ENCODE measurements around the gene ADTRP.

ADTRP gene

GRCh38 chr6:11730641-11731040 is 48.0 kb downstream of the ADTRP start:
- no peak overlapping the region for H3K4me3 ChIP-seq (ENCODE audit: low read depth, low read length)
- no peak for TF ChIP-seq CTCF (IDR thresholded peaks at IDR 0.05; ENCODE audit: control insufficient read depth, extremely low read depth, insufficient read depth)
- DNase-seq (ENCODE audit: low read depth): no peak

- no peak for DNase-seq (ENCODE audit: low read depth)
- H3K4me3 ChIP-seq (ENCODE audit: low read depth, low read length): no peak overlapping the region
- TF ChIP-seq CTCF (IDR thresholded peaks at IDR 0.05; ENCODE audit: control insufficient read depth, extremely low read depth, insufficient read depth): no peak
Observed at GRCh38 chr6:11729076-11729475, 49.5 kb downstream of the ADTRP start.

- DNase-seq (ENCODE audit: low read depth): no peak
- no peak for TF ChIP-seq CTCF (IDR thresholded peaks at IDR 0.05; ENCODE audit: control insufficient read depth, extremely low read depth, insufficient read depth)
- H3K4me3 ChIP-seq (ENCODE audit: low read depth, low read length): no peak overlapping the region
Observed at GRCh38 chr6:11727998-11728961, 50.3 kb downstream of the ADTRP start.

- H3K4me3 ChIP-seq (ENCODE audit: low read depth, low read length): no peak overlapping the region
- TF ChIP-seq CTCF (IDR thresholded peaks at IDR 0.05; ENCODE audit: control insufficient read depth, extremely low read depth, insufficient read depth): no peak
- DNase-seq (ENCODE audit: low read depth): no peak
Observed at GRCh38 chr6:11727346-11727997, 51.1 kb downstream of the ADTRP start.

- DNase-seq (ENCODE audit: low read depth): no peak
- no peak for TF ChIP-seq CTCF (IDR thresholded peaks at IDR 0.05; ENCODE audit: control insufficient read depth, extremely low read depth, insufficient read depth)
- no peak overlapping the region for H3K4me3 ChIP-seq (ENCODE audit: low read depth, low read length)
Observed at GRCh38 chr6:11724286-11724685, 54.3 kb downstream of the ADTRP start.

GRCh38 chr6:11722805-11723631 is 55.6 kb downstream of the ADTRP start:
- TF ChIP-seq CTCF (IDR thresholded peaks at IDR 0.05; ENCODE audit: control insufficient read depth, extremely low read depth, insufficient read depth): no peak
- DNase-seq (ENCODE audit: low read depth): no peak
- H3K4me3 ChIP-seq (ENCODE audit: low read depth, low read length): no peak overlapping the region
